ENCODE measurements around the gene COLGALT1.
"Not testable (repeated sequence)": the region's sequence is repeated elsewhere in the genome, so short reads cannot be mapped to it uniquely, and the experiment has no call there.

Gene COLGALT1

DNA sequence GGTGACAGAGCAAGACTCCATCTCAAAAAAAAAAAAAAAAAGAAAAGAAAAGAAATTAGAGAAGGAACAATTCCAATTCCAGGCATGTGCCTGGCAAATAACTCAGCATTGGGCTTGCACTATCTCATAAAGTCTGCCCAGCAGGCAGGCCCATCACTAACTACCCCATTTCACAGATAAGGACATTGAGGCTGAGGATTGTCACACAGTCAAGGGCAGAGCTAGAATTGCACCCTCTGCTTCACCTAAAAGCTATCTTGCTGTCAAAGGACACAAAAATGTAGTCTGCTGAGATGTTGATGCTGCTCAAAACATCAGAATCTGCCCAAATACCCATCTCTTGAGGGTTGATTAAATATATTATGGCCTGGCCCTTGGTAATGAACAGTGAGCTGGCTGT, 20.7 kb upstream of the COLGALT1 start:
- no peak for DNase-seq

DNA sequence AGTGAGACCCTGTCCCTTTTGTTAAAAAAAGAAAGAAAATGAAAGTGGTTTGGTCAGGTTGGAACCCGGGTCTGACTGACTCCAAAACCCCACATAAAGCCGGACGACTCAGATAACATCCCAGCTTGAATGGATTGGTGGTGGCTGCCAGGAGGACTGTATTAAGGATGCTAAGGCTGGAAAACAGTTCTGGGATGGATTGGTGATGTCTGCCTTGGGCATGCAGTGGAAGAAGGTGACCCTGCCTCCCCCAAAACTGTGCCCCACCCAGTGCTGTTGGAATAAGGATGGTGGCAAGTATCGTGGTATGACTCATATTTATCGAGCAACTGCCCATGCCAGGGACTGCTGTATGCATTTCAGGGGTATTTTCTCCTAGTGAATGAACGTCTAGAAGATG, 18.5 kb upstream of the COLGALT1 start:
- no peak for DNase-seq

DNA sequence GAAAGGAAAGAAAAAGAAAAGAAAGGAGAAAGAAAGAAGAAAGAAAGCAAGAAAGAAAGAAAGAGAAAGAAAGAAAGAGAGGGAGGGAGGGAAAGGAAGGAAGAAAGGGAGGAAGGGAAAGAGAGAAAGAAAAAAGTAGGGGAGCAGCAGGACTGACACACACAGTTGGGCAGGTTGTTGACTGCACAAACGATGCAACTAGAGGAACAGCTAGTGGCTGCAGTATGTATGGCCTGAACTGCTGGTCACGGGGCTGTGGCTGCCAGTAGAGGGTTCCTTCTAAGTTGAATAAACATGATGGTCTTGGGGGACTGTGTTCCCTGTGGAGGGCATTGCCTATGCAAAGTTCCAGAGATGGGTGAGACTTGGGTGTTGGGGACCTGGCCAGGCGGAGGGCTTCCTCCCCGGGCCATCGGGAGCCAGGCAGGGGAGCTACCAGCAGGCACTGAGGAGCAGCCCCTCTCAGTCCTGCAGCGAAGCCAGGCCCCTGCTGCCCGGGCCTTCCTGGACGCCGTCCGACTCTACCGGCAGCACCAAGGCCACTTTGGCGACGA, 16.7 kb upstream of the COLGALT1 start:
- DNase-seq = no peak

DNA sequence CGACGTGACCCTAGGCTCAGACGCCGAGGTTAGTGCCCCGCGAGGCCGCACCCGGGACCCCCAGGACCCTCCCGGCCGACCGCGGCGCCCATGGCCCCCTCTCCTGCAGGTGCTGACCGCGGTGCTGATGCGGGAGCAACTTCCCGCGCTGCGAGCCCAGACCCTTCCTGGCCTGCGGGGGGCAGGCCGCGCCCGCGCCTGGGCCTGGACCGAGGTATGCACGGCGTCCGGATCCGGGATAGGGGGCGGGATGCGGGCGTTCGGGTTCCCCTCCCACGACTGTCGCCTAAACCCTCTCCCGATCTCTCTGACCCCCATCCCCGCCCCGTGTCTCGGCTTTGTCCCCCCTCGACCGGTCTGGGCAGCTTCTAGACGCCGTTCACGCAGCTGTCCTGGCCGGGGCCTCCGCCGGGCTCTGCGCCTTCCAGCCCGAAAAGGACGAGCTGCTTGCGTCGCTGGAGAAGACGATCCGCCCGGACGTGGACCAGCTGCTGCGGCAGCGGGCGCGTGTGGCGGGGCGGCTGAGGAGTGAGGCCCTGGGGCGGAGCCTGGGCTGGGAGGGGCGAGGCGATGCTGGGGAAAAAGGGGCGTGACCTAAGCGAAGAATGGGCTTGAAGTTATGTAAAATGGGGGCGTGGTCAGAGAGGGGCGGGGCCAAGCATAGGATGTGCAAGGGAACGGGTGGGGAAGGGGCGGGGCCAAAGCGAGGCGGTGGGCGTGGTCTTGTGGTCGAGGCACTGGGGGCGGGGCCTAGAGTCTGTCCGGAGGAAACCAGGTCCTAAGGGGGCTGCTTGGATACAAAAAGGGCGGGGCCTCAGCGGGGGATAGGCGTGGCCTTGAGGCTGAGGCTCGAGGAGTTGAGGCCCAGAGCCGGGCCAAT, 16.0 kb upstream of the COLGALT1 start:
- peak in 12 of 14 donors; percentile 10 to 90 (median 55) for DNase-seq

DNA sequence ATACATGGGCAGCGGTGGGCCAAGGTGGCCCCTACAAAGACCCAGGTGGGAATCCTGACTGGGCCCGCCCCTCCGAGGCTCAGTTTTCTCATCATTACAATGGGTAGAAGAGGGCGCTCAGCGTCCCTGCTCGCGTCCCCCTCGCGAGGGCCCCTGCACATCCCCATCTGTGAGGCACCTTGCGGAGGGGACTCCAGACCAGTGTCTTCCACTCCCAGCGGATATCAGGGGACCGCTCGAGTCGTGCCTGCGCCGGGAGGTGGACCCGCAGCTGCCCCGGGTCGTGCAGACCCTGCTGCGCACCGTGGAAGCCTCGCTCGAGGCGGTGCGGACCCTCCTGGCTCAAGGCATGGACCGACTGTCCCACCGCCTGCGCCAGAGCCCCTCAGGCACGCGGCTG, 15.3 kb upstream of the COLGALT1 start:
- no peak for DNase-seq

DNA sequence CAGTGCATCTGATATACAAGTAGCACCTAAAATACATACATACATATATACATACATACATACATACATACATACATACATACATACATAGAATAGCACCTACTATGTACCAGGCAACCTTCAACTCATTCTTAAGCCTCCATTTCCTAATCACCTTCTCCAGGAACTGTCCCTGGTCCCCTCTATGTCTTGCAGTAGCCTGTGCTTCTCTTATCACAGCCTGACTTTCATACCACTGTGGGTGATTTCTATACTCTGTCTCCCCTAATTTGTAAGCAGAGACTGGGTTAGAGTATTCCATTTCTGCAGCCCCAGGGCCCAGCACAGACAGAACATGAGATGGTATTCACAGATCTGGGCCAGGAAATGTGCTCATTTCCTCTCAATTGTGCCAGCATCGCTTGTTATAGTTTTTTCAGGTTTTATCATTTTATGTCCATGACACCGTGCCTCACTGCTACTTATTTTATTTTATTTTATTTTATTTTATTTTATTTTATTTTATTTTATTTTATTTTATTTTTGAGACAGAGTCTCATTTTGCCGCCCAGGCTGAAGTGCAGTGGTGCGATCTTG, 14.2 kb upstream of the COLGALT1 start:
- no peak for DNase-seq

DNA sequence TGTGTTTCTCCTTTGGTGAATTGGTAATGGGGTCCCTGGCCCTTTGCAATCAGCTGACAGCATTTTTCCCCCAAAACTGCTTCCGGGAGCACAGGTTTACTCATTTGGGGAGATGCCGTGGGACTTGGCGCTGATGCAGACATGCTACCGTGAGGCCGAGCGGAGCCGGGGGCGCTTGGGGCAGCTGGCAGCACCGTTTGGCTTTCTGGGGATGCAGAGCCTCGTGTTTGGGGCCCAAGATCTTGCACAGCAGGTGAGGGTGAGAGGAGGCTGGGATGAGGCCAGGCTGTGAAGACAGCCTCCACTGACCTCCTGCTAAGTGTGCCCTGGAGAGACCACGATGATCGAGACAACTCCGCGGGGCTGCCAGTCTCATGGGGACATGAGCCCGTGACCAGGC, 13.4 kb upstream of the COLGALT1 start:
- DNase-seq = no peak

DNA sequence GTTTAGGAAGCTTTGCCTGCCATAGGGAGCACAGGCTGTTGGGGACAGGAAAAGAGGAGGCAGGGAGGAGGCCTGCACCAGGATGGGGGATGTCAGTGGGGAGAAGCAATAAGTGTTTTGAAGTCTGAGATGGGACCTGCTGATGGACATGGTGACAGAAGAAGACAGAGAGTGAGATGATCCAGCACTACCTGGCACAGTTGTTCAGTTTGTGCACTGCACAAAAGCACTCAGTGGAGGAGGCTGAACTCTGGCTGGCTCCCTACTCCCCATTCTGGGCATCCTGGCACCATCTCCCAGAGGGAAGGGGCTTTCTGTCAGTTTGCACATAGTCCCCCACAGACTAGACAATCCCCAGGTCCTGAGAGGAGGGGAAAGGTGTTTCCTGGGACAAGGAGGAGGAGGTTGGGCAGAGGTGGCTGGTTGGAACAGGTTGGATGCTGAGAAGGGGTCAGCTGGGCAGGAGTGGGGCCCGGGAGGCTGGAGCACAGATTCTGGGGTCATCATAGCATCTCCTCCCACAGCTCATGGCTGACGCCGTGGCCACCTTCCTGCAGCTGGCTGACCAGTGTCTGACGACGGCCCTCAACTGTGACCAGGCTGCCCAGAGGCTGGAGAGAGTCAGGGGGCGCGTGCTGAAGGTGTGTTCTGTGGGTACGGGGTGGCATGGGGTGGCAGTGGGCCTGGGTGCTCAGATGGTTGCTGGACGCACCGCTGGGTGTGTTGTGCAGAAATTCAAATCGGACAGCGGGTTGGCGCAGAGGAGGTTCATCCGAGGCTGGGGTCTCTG, 12.5 kb upstream of the COLGALT1 start:
- no peak for DNase-seq

DNA sequence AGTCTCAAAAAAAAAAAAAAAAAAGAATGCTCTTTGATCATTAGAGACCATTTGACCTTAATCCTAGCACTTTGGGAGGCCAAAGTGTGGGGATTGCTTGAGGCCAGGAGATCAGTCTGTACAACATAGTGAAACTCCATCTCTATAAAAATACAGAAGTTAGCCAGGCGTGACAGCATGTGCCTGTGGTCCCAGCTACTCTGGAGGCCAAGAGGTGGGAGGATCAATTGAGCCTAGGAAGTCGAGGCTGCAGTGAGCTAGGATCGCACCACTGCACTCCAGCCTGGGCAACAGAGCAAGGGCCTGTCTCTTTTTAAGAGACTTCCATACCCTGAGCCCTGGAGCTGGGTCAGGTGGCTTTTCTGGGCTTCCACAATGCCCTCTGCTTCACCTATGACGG, 11.5 kb upstream of the COLGALT1 start:
- no peak for DNase-seq

DNA sequence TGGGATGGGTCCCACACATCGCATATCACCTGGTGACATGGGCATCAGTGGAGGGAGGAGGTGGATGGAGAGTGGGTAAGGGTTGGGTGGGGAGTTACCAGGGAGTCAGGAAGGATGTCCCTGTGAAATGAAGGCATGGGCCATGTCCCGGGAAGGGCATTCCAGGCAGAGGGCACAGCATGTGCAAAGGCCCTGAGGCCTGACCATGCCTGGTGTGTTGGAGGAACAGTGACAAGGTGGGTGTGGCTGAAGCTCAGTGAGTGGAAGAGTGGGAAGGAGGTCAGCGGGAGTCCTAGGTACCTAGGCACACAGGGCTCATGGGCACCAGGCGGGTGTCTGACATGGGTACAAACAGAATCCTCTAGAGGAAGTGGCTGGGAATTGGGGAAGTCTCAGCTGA, 11.0 kb upstream of the COLGALT1 start:
- no peak for DNase-seq

DNA sequence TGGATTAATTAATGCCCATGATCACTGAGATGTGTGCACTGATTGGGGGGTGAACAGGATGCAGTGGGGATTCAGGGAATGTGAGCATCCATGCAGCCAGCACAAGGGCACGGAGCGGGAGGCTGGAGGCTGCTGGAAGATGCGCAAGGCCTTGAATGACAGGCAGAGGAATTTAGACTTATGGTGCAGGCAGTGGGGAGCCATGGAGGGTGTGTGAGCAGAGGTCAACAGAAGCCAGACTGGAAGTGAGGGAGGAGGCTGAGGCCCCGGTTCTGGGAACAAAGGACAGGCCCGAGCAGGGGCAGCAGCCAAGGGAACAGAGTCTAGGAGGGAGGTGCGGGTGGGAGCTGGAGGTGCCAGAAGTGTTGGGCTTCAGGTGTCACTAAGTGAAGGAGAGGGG, 7.3 kb upstream of the COLGALT1 start:
- DNase-seq = no peak

DNA sequence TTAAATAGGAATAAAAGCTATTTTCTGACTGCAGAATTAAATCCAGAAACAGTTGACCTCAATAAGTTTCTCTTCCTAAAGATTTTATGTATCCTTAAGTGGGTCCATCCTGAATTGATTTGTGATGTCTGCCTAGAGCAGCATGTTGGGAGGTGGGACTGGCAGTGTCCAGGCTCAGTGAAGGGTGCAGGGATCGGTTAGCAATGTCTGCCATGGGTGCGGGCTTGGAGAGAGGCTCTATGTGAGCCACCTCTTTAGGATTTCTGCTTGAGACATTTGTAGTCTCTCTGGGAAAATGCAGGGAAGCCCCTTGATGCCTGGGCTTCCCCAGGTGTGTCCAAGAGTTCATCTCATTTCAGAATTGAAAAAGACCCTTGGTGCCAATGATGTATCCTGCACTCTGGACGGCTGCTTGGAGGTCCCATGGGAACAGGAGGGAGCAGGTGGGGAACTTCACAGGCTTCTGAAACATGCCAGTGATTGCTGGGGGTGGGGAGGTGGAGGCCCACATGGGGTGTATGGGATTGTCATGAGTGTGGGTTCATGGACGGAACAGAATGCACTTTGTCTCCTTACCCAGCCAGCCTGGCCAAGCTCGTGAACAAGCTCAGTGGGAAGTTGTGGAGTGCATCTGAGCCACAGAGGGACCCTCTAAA, 6.2 kb upstream of the COLGALT1 start:
- no peak for DNase-seq

DNA sequence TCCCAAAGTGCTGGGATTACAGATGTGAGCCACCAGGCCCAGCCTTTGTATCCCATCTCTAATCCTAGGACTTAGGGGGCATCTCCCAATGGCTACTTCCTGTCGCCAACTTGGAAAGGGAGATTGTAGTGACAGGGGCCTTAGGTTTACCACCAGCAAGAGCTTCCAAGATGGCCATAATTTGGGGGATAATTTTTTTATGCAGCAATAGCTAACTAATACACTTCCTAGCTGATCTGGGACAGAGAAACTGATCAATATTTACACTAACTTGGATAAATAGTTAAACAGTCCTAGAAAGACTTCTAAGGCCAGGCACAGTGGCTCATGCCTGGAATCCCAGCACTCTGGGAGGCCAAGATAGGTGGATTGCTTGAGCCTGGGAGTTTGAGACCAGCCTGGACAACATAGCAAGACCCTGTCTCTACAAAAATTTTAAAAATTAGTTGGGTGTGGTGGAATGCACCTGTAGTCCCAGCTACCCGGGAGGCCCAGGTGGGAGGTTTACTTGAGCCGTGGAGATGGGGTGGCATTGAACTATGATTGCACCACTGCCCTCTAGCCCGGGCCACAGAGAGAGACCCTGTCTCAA, 5.3 kb upstream of the COLGALT1 start:
- DNase-seq = no peak

DNA sequence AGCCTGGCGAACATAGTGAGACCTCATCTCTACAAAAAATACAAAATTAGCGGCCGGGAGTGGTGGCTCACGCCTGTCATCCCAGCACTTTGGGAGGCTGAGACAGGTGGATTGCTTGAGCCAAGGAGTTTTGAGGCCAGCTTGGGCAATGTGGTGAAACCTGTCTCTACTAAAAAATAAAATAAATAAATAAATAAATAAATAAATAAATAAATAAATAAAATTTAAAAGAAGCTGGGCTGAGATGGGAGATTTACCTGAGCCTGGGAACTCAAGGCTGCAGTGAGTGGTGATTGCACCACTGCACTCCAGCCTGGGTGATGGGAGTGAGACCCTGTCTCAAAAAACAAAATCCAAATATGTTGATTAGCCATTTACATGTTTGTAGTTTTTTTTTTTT, 2.7 kb upstream of the COLGALT1 start:
- not testable (repeated sequence) for DNase-seq

DNA sequence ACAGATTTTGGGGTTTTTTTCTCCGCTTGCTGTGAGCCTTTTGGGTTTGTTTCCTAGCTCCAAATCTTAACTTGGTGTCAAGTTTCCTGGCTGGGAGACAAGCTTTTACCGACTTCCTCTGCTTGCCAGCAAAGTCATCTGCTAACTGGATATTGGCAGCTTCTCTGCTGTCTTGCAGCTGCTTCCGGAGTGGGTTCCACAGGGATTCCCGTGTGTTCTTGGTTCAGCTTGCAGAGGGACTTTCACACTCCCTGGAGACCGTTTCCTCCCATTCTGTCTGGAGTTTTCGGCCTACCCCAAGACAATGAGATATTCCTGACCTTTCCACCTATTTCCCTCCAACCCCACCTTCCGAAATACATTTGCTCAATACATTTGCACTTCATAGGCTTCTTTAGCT, 2.2 kb upstream of the COLGALT1 start:
- DNase-seq = peak in 9 of 14 donors; percentile 7 to 63 (median 30)

DNA sequence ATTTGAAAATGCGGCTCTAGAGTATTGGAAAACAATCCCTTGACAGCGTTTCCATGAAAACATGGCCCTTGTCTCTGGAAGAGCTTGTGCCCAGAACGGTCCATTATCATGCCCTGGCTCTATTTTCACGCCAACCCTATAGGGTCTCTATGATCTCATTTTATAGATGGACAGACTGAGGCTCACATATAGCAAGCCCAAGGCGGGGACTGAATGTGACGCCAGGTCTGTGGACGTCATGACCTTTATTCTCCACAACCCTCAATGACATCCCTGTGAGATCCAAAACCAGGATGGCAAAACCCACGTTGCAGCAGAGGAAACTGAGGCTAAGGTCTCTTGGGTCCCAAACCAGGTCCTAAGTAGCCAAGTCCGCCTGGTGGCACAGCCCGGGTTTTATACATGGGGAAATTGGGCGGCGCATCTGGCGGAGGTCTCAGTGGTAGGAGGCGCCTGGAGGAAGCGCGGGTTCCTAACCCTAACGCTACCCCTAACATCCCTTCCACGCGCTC, 425 bp upstream of the COLGALT1 start:
- DNase-seq = no peak

DNA sequence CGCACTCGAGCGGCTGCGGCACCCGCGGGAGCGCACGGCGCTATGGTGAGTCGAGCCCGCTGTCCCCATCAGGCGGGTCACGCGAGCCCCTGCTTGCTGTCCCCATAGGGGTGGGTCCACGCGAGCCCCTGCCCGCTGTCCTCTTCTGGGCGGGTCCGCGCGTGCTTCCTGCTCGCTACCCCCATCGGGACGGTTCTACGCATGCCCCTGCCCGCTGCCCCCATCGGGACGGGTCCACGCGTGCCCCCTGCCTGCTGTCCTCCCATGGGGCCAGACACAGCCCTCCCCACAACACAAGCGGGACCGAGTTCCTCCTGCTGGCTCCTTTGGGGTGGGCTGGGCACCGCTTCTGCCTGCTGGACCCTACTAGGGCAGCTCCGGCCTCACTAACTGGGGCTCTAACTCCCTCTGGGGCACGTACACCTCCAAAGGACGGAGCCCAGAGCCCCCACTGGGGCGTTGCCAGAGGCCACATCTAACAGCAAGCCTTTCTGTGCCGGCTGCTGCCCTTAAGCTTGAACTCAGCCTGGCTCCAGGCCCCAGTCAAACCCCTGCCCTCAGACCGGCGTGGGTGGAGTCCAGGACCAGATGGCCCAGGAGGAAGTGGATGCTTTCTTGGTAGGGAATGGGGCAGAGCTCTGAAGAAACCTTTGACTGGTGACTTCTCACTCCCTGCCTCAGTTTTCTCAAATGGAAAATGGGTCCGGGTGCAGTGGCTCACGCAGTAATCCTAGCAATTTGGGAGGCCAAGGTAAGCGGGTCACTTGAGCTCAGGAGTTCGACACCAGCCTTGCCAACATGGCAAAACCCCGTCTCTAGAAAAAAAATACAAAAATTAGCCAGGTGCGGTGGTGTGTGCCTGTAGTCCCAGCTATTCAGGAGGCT, 722 bp downstream of the COLGALT1 start:
- peak in 12 of 14 donors; percentile 13 to 80 (median 54) for DNase-seq

DNA sequence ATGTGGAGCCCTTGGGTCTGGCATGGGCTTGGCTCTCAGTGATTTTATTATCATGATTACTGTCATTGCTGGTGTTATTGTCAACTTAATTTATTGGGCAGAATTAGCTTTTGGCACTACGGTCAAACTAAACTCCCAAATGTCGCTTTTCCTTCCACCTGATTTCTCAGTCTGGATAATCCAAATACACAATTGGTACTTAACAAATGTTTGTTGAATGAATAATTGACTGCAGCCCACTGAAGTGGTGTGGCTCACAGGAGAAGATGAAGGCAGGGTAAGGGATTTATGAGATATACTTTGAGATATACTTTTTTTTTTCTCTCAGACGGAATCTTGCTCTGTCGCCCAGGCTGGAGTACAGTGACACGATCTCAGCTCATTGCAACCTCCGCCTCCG, 1.5 kb downstream of the COLGALT1 start:
- DNase-seq = no peak

DNA sequence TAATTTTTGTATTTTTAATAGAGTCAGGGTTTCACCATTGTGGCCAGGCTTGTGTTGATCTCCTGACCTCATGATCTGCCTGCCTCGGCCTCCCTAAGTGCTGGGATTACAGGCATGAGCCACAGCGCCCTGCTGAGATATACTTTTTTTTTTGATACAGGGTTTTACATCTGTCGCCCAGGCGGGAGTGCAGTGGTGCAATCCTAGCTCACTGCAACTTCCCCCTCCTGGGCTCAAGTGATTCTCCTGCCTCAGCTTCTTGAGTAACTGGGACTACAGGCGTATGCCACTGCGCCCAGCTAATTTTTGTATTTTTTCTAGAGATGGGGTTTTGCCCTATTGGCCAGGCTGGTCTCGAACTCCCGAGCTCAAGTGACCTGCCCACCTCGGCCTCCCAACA, 2.0 kb downstream of the COLGALT1 start:
- peak in 1 of 14 donors; percentile 1 for DNase-seq

DNA sequence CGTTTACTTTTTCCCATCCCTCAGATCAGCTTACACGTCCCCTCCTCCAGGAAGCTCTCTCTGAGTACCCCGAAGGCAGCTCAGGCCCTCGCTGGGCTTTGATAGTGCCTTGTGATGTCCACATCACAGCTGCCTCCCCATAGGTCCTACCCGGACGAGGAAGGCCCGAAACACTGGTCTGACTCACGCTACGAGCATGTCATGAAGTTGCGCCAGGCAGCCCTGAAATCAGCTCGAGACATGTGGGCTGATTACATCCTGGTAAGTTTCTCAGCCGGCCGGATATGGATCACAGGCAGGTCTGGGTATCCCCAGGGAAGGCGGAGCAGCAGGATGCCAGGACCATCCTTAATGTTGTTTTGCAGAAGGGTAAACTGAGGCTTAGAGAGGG, 4.8 kb downstream of the COLGALT1 start:
- DNase-seq = peak in 2 of 14 donors; percentile 11 to 23

DNA sequence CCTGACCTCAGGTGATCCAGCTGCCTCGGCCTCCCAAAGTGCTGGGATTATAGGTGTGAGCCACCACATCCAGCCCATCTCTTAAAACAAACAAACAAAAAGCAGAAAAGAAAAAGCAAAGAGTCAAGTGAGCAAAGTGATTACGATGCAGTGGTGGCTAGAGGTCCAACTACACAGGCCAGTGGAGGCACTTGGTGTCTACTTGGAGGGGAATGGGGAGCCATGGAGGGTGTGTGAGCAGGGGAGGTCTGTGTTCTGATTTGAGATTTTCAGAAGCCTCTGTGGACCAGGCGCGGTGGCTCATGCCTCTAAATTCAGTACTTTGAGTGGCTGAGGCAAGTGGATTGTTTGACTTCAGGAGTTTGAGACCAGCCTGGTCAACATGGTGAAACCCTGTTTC, 6.6 kb downstream of the COLGALT1 start:
- no peak for DNase-seq

Data from C1 segment of cervical spinal cord (tissue), 14 donors.